CD14-positive monocyte (primary cell): ENCODE data around the gene IST1. TPM values are rescaled to one million over a fixed set of nuclear protein-coding genes. Genes with fewer than 3 reads are reported as not detected.

Experiments
- DNase-seq, 3 donors: peaks; one replicate each; pipeline ENCODE4 v3.0.0-alpha.2; 2011 to 2022
- H2AFZ ChIP-seq: 2 replicates; pipeline ENCODE4 v1.6.0; 2012; ENCODE audit warnings: mild to moderate bottlenecking, low read depth, low read length, inconsistent platforms; ENCODE audit not compliant: insufficient read depth, poor library complexity, severe bottlenecking
- H3K27ac ChIP-seq, 2 donors: 1 replicate in 1 of 2; 2 replicates in 1 of 2; pipeline ENCODE4 v1.5.1; 2012 to 2013; ENCODE audit warnings: low read length in 2 of 2, control low read depth in 1 of 2, inconsistent platforms in 1 of 2, low read depth in 1 of 2, mild to moderate bottlenecking in 1 of 2
- H3K27me3 ChIP-seq, 2 donors: one replicate each; pipeline versions ENCODE4 v1.6.0 to v1.6.1; 2011 to 2013; ENCODE audit warnings: low read length in 2 of 2; ENCODE audit not compliant: control insufficient read depth in 2 of 2, insufficient read depth in 2 of 2
- H3K36me3 ChIP-seq, 2 donors: replicated peaks in 1 of 2; 1 replicate in 1 of 2; 2 replicates in 1 of 2; pipeline versions ENCODE4 v1.5.1 to v1.6.1; 2012 to 2013; ENCODE audit warnings: low read length in 2 of 2, control low read depth in 1 of 2, inconsistent platforms in 1 of 2, mild to moderate bottlenecking in 1 of 2; ENCODE audit not compliant: insufficient read depth in 2 of 2, control insufficient read depth in 1 of 2
- H3K4me1 ChIP-seq, 2 donors: 1 replicate in 1 of 2; 2 replicates in 1 of 2; pipeline versions ENCODE4 v1.5.1 to v1.6.1; 2012 to 2013; ENCODE audit warnings: low read length in 2 of 2, control low read depth in 1 of 2, inconsistent platforms in 1 of 2, mild to moderate bottlenecking in 1 of 2, moderate library complexity in 1 of 2; ENCODE audit not compliant: insufficient read depth in 2 of 2, control insufficient read depth in 1 of 2
- H3K4me2 ChIP-seq: replicated peaks from 2 replicates; pipeline ENCODE3; 2012; ENCODE audit warnings: low read length, moderate library complexity, mild to moderate bottlenecking; ENCODE audit not compliant: poor library complexity, severe bottlenecking; ENCODE audit errors: extremely low read depth
- H3K4me3 ChIP-seq, 3 experiments: fragments of 200-600 bp in 1 of 3; sonication (generic) in 1 of 3; replicated peaks in 1 of 3; 1 replicate in 2 of 3; 2 replicates in 1 of 3; pipeline ENCODE4 v1.5.1; 2011 to 2013; ENCODE audit warnings: low read length in 3 of 3, mild to moderate bottlenecking in 3 of 3, control low read depth in 2 of 3, low read depth in 2 of 3, inconsistent platforms in 1 of 3, moderate library complexity in 1 of 3
- H3K79me2 ChIP-seq: 2 replicates; pipeline ENCODE4 v1.6.0; 2012; ENCODE audit warnings: mild to moderate bottlenecking, control low read depth, inconsistent platforms, low read length, moderate library complexity; ENCODE audit not compliant: insufficient read depth
- H3K9ac ChIP-seq: 2 replicates; pipeline ENCODE4 v1.6.0; 2017; ENCODE audit warnings: low read length, mild to moderate bottlenecking; ENCODE audit not compliant: insufficient read depth, poor library complexity, severe bottlenecking
- H3K9me3 ChIP-seq, 2 donors: replicated peaks in 1 of 2; 1 replicate in 1 of 2; 2 replicates in 1 of 2; pipeline versions ENCODE4 v1.5.1 to v1.6.1; 2012 to 2013; ENCODE audit warnings: low read length in 2 of 2, control low read depth in 1 of 2; ENCODE audit not compliant: control insufficient read depth in 1 of 2, insufficient read depth in 1 of 2
- H4K20me1 ChIP-seq: 2 replicates; pipeline ENCODE4 v1.6.0; 2012; ENCODE audit warnings: mild to moderate bottlenecking, low read length, control low read depth, moderate library complexity; ENCODE audit not compliant: insufficient read depth
- H3K27ac Mint-ChIP-seq, 7 donors: one replicate each; pipeline ENCODE4 v1.8.0; 2020; ENCODE audit warnings: mild to moderate bottlenecking in 7 of 7, mixed read lengths in 7 of 7, moderate library complexity in 6 of 7, inconsistent platforms in 2 of 7
- H3K27me3 Mint-ChIP-seq, 3 donors: one replicate each; pipeline ENCODE4 v1.8.0; 2021 to 2022; ENCODE audit warnings: low read depth in 3 of 3, mild to moderate bottlenecking in 3 of 3, mixed read lengths in 3 of 3, moderate library complexity in 3 of 3, inconsistent platforms in 1 of 3
- H3K36me3 Mint-ChIP-seq, 2 donors: one replicate each; pipeline ENCODE4 v1.8.0; 2020; ENCODE audit warnings: mixed read lengths in 2 of 2, inconsistent platforms in 1 of 2, mild to moderate bottlenecking in 1 of 2
- H3K4me1 Mint-ChIP-seq: one replicate; pipeline ENCODE4 v1.8.0; 2020; ENCODE audit warnings: mild to moderate bottlenecking, mixed read lengths
- H3K4me3 Mint-ChIP-seq, 2 donors: one replicate each; pipeline ENCODE4 v1.8.0; 2020; ENCODE audit warnings: mild to moderate bottlenecking in 2 of 2, mixed read lengths in 2 of 2, moderate library complexity in 1 of 2
- H3K9me3 Mint-ChIP-seq, 7 donors: one replicate each; pipeline ENCODE4 v1.8.0; 2020 to 2022; ENCODE audit warnings: mixed read lengths in 7 of 7, mild to moderate bottlenecking in 6 of 7, moderate library complexity in 6 of 7, inconsistent platforms in 2 of 7
- CTCF ChIP-seq: fragments of 200-600 bp; IDR thresholded peaks from one replicate; pipeline ENCODE4 v1.8.0; 2022; ENCODE audit warnings: antibody characterized with exemption, mild to moderate bottlenecking
- WGBS: methylation state at CpG from one replicate; pipeline ENCODE4 v1.1.5; 2013; ENCODE audit warnings: missing lambda C conversion rate; ENCODE audit not compliant: insufficient coverage; 5-methylcytosine and 5-hydroxymethylcytosine counted together
- intact Hi-C, 2 donors: fragments of 100-400 bp; cut with micrococcal nuclease; formaldehyde crosslinking; loops; one replicate each; pipeline versions ENCODE4 v1.15.0 to v1.15.1; 2023
- polyA plus RNA-seq, 3 donors: library from polyadenylated mRNA; depleted of rRNA in 1 of 3; unstranded in 2 of 3; stranded (reverse) in 1 of 3; fragments of 300-500 nt in 2 of 3; fragments of >200 nt in 1 of 3; fragmentation: Illumina TruSeq in 2 of 3; gene quantifications; 1 replicate in 2 of 3; 2 replicates in 1 of 3; pipeline ENCODE4 v1.2.3, GENCODE V29; 2012 to 2021

IST1 gene
- polyA plus RNA-seq, 3 donors: 81.3 to 233 (median 102) TPM

- peaks cover 0 to 4% (median 0%) of the 10 kb centered on the region in 7 donors for H3K9me3 Mint-ChIP-seq
- Histone ChIP-seq H3K4me3 (no peak overlapping the region), H3K4me2 (no peak overlapping the region), H2AFZ (no peak overlapping the region), H3K9ac (no peak overlapping the region), H3K9me3 (no peaks in the 10 kb centered on the region), H3K36me3 (no peaks in the 10 kb centered on the region), H4K20me1 (no peaks in the 10 kb centered on the region), H3K79me2 (no peaks in the 10 kb centered on the region), H3K4me1 (no peaks in the 10 kb centered on the region), H3K27me3 (no peaks in the 10 kb centered on the region), H3K27ac (no peak overlapping the region)
- no peak for TF ChIP-seq CTCF
- WGBS: 92% methylated on average over 2 of the region's 4 CpGs
- no peak overlapping the region for H3K27ac Mint-ChIP-seq
- H3K36me3 Mint-ChIP-seq: no peaks in the 10 kb centered on the region
- no peak for DNase-seq
- intact Hi-C loops: no loop called here
- H3K4me1 Mint-ChIP-seq: no peaks in the 10 kb centered on the region
- H3K27me3 Mint-ChIP-seq: peaks cover 0 to 2% (median 0%) of the 10 kb centered on the region in 3 donors
- no peak overlapping the region for H3K4me3 Mint-ChIP-seq
These were observed 76.2 kb downstream of the IST1 start for GRCh38 chr16:71971571-71971970.

- Histone ChIP-seq H3K27ac (no peak overlapping the region), H3K36me3 (no peaks in the 10 kb centered on the region), H3K9me3 (no peaks in the 10 kb centered on the region), H4K20me1 (no peaks in the 10 kb centered on the region), H3K4me3 (no peak overlapping the region), H3K79me2 (no peaks in the 10 kb centered on the region), H3K4me1 (no peaks in the 10 kb centered on the region), H3K4me2 (no peak overlapping the region), H3K27me3 (no peaks in the 10 kb centered on the region), H2AFZ (no peak overlapping the region), H3K9ac (no peak overlapping the region)
- H3K4me3 Mint-ChIP-seq: no peak overlapping the region
- no peak for TF ChIP-seq CTCF
- peaks cover 0 to 2% (median 0%) of the 10 kb centered on the region in 3 donors for H3K27me3 Mint-ChIP-seq
- 97% methylated on average over 3 of the region's 3 CpGs for WGBS
- H3K4me1 Mint-ChIP-seq: no peaks in the 10 kb centered on the region
- intact Hi-C loops: no loop called here
- no peak for DNase-seq
- H3K36me3 Mint-ChIP-seq: no peaks in the 10 kb centered on the region
- peaks cover 0 to 4% (median 0%) of the 10 kb centered on the region in 7 donors for H3K9me3 Mint-ChIP-seq
- no peak overlapping the region for H3K27ac Mint-ChIP-seq
These were observed 77.0 kb downstream of the IST1 start for GRCh38 chr16:71972356-71972755.
